ENCODE measurements around the gene SMARCD3.

Gene SMARCD3

DNA sequence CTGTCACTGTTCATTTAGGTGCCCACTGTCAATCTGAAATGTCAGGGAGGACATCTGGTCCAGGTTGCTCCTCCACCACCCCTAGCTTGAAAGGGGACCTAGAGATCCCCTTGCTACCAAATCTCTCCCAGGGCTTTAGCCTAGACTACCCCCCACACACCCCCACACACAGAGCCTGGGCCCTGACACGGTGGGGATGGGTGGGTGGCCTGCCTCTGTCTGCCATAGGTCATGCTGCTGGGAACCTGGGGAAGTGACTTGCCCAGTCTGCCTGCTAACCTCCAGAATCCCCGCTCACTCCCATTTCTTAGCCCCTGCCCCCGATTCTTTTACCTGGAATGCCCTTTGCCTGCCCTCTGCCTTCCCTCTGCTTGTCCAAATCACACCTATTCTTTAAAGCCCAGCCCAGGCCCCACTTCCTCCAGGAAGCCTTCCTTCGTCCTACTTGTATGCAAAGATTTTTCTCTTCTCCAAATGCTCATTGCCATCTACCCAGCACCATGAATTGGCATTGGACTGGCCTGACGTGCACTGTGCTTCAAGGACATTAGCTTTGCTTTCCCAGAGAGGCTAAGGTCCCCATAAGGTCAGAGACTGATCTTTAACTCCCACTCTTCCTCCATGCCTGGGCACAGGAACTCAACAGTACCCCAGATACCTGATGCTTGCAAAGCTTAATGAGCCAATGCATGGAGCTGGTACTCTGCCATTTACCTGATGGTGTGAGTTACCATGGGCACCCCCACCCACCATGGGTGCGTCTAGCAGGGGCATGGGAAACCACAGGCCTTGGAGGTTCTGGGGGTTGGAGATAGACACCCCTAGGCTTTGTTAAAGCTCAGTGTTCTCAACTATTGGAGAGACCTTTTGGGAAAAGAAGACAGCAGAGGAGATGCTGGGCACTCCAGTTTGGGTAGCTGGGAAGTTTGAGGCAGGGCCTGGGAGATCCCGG is 2.0 kb upstream of the SMARCD3 start:
- DNase-seq (ENCODE audit: extremely low read depth in 1 of 2, low read depth in 1 of 2) = no peak

GRCh38 chr7:151249732-151250072 is 1.2 kb upstream of the SMARCD3 start:
- no peak for DNase-seq (ENCODE audit: extremely low read depth in 1 of 2, low read depth in 1 of 2)

GRCh38 chr7:151249034-151249731 is 689 bp upstream of the SMARCD3 start:
- DNase-seq (ENCODE audit: extremely low read depth in 1 of 2, low read depth in 1 of 2) = no peak

GRCh38 chr7:151247611-151248345 is 716 bp downstream of the SMARCD3 start:
- no peak for DNase-seq (ENCODE audit: extremely low read depth in 1 of 2, low read depth in 1 of 2)

DNA sequence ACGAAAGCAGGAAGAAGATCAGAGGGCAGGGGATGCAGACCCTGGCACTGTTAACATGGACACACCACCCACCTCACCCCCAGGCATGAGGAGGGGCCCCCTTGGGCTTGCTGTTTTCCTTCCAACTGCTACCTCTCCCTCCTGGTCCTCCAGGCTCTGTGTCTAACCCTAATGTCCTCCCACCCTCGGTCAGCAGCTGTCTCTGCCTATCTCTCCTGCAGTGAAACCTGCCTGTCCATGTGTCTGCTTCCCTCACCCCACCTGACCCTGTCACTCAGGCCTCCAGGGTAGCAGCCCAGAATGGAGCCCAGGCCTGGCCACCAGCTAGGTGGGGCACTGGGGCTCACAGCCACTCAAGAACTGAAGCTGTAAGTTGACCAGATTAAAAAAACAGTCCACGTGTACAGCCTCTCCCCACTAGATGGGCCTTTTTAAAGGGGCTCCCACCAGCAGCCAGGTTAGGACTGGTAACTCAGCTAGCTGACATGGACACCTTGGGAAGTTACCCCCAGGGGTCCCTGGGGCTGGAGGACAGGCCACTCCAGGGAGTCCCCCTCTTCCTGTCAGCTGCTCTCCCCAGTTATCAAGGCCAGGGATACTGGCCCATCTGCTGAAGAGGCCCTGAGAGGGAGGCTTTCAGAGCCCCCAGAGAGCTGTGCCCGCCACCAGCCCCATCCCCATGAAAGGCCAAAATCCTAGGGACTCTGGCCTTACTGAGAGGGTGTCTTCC is 1.5 kb downstream of the SMARCD3 start:
- DNase-seq (ENCODE audit: extremely low read depth in 1 of 2, low read depth in 1 of 2) = no peak

- no peak for DNase-seq (ENCODE audit: extremely low read depth in 1 of 2, low read depth in 1 of 2)
These were observed 2.2 kb downstream of the SMARCD3 start for GRCh38 chr7:151246102-151246850.

GRCh38 chr7:151245360-151246101 is 3.0 kb downstream of the SMARCD3 start:
- peak; percentile 39 to 44 for DNase-seq (ENCODE audit: extremely low read depth in 1 of 2, low read depth in 1 of 2)

DNA sequence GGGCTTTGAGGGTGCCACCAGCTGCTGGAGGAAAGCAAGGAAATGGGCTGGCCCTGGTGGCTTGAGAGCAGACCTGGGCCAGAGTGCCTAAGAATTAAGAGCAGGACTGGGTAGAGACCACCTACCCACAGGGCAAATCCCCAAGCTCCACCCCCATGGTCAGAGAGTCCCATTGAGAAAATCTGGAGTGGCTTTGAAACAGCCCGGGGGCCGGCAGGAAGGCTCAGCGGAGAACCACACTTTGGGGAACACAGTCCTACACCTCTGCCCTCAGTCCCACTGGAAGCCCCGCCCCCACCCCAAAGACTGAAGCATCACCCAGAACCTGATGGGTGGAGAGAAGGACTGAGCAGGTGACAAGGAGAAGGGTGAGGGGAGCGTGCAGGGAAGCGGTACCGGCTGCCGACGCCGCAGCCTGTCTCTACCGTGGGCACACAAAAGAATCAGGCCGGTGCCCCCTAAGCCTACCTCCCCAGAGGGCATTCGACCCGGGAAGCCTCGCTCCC is 3.6 kb downstream of the SMARCD3 start:
- no peak for DNase-seq (ENCODE audit: extremely low read depth in 1 of 2, low read depth in 1 of 2)

DNA sequence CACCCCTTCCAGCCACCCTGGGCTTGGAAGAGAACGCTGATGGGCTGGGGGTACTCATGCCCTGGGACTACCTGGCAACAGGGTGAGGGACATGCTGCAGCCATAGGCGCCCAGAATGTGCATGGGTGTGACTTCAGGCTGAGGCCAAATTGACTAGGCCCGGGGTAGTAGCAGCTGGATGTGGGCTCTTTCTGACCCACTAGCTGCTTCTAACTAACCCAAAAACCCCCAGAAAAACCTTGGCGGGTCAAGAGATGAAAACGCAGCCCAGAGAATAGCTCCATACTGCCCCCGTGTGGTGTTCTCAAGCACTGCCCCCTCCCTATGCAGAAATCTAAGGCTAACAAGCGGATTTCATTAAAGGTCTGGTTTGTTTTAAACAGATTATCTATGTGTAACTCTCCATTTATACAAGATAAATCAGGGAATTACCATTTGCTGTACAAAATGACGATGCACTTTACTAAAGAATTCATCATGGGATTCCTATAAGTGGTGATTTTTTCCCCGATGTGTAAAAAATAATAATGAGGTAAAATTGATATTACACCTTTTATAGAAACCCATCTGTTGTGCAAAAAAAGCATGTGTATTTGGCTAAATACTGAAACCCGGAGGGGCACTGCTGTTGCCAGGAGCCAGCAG is 4.2 kb downstream of the SMARCD3 start:
- peak in 1 of 2 donors; percentile 35 for DNase-seq (ENCODE audit: extremely low read depth in 1 of 2, low read depth in 1 of 2)

DNA sequence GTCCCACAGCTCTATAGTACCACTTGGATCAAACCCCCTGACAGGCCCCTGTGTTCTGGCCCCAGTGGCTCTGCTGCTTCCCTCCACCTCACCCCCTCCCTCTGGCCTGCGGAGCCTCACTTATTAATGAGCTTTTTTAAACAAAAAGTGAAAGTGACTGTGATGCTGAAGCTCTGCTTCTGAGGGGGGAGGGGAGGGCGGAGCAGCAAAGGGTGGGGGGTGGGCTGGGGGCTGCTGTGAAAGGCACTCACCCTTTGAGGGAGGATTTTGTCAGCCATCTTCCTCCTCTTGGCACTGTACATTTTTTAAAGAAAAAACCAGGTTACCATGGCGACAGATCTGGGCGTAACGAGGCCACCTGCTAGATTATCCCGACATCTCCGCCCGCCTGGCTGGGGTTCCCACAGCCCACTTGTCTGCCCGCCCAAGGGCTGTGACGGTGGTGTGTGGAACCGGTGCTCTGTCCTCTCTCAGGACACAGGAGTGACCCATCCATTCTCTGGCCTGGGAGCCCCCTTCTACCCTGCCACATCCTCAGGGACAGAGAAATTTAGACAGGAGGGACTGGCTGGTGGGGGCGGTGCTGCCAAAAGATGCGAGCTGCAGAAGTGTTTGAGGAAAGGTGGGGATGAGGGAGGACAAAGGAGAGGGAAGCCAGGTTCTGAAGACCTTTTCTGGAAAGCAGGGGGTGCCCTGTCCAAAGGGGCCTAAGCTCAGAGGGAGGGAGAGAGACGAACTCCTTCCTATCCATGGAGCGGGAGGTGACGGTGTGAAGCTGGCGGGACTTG is 4.9 kb downstream of the SMARCD3 start:
- no peak for DNase-seq (ENCODE audit: extremely low read depth in 1 of 2, low read depth in 1 of 2)

DNA sequence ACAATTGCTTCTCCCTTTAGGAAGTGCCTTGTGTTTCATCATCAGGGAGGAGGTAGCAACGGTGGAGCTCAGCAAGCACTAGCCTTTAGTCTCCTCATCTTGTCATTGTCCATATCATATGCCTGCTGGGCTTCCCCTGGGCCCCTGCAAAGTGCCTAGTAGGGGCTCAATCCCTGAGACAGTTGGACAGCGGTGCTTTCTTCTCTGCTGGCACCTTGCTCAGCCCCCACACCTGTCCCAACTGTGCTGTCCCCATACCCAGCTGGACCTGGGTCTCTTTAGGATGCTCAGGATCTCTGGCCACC is 5.5 kb downstream of the SMARCD3 start:
- no peak for DNase-seq (ENCODE audit: extremely low read depth in 1 of 2, low read depth in 1 of 2)

- no peak for DNase-seq (ENCODE audit: extremely low read depth in 1 of 2, low read depth in 1 of 2)
These were observed 6.1 kb downstream of the SMARCD3 start for GRCh38 chr7:151242159-151243044.

DNA sequence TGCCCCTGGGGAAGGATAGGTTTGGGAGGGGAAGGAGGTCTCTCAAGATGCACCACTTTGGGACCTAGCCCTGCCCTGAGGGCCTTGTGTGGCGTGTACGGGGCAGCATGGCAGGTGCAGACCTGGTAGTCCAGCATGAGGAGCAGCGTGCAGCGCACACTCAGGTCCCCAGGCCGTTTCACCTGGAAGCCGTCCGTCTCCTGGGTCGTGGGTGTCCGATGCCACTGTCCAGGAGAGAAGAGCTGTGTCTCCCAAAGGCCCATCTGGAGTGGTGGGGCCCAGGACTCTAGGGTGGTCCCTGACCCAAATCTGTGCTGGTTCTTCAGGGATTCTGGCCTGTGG is 6.8 kb downstream of the SMARCD3 start:
- no peak for DNase-seq (ENCODE audit: extremely low read depth in 1 of 2, low read depth in 1 of 2)

DNA sequence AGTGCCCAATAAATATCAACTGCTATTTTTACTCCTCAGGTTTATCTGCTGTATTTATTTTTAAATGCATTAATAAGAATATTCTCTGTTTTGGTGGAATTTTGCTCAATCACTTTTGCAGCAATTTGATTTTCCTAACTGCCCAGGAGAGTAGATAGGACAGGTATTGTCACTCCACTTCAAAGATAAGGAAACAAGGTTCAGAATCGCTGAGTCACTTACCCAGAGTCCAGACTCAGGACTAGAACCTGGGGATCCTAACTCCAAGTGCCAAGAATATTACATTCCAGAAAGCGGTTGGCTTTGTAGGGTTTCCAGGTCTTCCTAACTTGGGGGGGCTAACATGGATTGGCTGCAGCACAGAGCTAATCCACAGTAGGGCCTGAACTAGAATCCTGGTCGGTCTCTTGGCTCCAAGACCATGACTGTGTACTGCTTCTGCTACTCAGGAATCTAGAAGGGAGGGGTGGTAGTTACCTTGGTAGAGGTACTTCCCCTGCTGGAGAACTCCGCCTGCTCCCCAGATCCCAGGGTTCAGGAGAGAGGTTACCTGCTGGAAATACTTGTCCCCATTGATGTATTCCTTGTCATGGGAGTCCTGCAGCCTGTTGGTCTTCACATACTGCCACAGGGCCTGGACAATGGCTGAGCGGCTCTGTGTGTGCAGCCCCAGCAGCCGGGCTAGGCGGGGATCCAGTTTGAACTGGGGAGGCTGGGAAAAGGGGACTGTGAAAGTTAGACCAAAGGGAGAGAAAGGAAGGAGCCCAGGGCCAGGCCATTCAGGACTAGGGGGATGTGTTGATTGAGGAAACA is 7.3 kb downstream of the SMARCD3 start:
- no peak for DNase-seq (ENCODE audit: extremely low read depth in 1 of 2, low read depth in 1 of 2)

- no peak for DNase-seq (ENCODE audit: extremely low read depth in 1 of 2, low read depth in 1 of 2)
These were observed 8.0 kb downstream of the SMARCD3 start for GRCh38 chr7:151240536-151240935.

GRCh38 chr7:151239837-151240459 is 8.5 kb downstream of the SMARCD3 start:
- DNase-seq (ENCODE audit: extremely low read depth in 1 of 2, low read depth in 1 of 2) = no peak

All from stimulated activated CD8-positive, alpha-beta memory T cell treated with anti-CD3 and anti-CD28 coated beads, Interleukin-7, amount 100 ng/mL, for 48 hours (primary cell).